Activated T-cell treated with anti-CD3 and anti-CD28 coated beads for 48 hours (primary cell): Measurements from ENCODE around the gene AKR1C2.
"Not testable (repeated sequence)": the region's sequence is repeated elsewhere in the genome, so short reads cannot be mapped to it uniquely, and the experiment has no call there.

Experiments used
- DNase-seq: peaks from one replicate; pipeline ENCODE4 v3.0.0-alpha.2; 2020; ENCODE audit warnings: low read depth

AKR1C2 gene

GRCh38 chr10:4988000-4988641 is 15.5 kb downstream of the AKR1C2 start:
- not testable (repeated sequence) for DNase-seq

- no peak for DNase-seq
Measured at GRCh38 chr10:4984971-4985594, 18.6 kb downstream of the AKR1C2 start.

DNA sequence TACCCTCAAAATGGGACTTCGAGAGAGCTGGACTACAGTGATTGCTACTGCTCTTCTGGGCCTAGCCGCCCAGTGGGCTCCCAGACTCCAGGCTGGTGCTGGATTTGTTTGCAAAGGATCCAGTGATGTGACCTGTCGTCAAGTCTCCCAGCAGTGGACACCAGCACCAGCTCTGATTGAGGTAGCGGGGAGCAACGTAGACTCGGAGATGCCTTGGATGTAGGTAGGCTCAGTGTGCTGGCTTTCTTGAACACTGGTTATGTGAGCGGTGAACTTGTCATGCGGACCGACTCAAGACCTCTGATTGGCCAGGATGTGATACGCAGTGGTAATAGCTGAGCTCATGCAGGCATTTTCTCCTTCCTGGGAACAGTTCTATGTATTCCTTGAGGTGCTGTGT is 19.4 kb downstream of the AKR1C2 start:
- no peak for DNase-seq

DNA sequence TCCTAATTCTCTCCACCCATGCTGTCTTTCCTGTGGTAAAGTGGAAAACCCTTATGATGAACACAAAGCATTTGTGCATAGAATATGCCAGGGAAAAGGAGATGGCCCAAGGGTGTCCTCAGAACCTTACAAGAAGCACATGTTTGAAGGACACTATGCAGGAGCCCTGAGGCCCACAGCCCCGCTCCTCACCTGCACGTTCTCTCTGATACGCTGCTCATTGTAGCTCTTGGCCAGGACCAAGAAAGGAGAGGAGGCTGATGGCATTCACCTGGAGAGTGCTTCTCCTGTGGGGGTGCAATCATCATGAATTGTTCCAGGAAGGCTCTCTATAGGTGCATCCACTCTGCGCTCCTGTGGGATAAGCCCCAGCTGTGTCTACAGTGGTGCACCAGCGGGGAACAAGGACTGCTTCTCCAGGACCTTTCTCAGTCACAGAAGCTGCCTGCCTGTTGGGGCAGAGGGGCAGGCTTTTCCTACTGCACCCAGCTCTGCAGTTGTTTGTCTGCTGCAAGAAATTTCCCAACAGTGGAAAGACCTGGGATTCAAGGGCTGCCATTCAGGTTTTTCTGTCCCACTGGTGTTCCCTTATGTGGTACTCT is 19.9 kb downstream of the AKR1C2 start:
- no peak for DNase-seq

GRCh38 chr10:4982764-4983226 is 20.9 kb downstream of the AKR1C2 start:
- no peak for DNase-seq

GRCh38 chr10:4981722-4982471 is 21.8 kb downstream of the AKR1C2 start:
- DNase-seq = no peak

GRCh38 chr10:4980793-4981192 is 22.9 kb downstream of the AKR1C2 start:
- DNase-seq = no peak

DNA sequence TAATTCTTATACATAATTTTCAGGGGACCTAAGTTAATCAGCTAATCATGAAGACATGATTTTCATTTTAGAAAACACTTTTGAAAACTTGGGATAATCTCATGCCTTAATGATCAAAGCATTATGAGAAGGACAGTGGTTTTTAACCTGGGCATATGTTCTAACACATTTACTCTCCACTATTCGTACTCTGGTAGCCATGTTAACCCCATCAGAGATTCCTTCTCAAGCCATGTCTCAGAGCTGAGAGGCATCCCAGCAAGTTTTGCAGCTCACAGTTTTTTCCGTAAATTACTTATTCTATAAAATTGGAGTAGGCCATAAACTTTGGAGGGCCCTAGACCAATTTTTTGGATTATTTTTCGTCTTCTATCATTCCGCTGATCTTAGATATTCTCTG is 24.8 kb downstream of the AKR1C2 start:
- DNase-seq = no peak

GRCh38 chr10:4977025-4977424 is 26.6 kb downstream of the AKR1C2 start:
- DNase-seq = no peak

DNA sequence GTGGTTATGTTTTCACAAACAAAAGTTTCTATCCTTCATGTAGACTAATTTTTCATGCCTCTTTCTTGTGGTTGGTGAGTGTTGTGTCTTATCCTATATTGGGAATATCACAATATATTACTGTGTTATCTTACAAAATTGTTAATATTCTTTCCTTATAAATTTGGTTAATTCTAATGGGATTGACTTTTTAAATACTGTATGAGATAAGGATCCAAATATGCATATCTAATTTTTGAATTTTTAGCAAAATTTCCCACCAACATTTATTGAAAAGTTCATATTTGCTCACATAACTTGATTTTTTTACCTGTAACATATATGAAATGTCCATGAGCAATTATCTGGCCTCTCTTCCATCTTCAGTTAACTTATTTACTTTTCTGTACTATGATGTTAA is 29.3 kb downstream of the AKR1C2 start:
- DNase-seq = not testable (repeated sequence)

DNA sequence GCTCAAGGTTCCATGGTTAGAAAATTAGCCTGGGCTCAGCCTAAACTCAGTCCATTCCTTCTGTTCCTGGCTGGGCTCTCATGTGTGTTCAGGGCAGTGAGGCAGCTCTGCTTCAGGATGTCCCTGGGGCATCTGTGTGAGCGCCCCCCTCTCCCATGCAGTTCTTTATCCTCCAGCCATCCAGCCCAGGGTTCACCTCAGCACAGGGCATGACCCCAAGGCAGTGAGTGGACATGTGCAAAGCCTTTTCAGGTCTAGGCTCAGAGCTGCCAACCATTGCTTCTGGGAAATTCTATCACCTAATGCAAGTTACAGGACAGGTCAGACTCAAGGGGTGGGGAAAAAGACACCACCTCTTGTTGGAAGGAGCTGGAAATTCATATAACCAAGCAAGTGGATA is 30.4 kb downstream of the AKR1C2 start:
- not testable (repeated sequence) for DNase-seq

- not testable (repeated sequence) for DNase-seq
Measured at GRCh38 chr10:4972369-4973142, 31.1 kb downstream of the AKR1C2 start.

GRCh38 chr10:4970362-4970761 is 33.3 kb downstream of the AKR1C2 start:
- DNase-seq = not testable (repeated sequence)

GRCh38 chr10:4969289-4969688 is 34.4 kb downstream of the AKR1C2 start:
- DNase-seq = not testable (repeated sequence)

DNA sequence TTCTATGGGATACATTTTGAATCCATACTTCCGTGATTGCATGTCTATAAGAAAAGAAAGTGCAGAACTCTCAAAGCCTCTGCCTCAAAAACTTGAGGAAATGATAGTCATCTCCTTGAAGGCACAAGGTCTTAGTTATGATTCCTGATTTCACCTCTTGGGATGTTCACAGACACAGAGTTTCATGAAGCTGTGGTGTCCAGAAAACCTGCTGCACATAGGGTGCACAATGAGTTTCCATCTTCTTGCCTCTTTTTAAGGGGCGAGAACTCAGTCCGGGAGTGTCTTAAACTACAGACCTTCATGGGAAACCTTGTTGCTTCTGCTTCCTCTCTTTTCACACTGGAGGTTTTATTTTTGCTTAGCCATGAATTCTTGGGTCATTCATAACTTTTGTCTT is 36.5 kb downstream of the AKR1C2 start:
- not testable (repeated sequence) for DNase-seq

DNA sequence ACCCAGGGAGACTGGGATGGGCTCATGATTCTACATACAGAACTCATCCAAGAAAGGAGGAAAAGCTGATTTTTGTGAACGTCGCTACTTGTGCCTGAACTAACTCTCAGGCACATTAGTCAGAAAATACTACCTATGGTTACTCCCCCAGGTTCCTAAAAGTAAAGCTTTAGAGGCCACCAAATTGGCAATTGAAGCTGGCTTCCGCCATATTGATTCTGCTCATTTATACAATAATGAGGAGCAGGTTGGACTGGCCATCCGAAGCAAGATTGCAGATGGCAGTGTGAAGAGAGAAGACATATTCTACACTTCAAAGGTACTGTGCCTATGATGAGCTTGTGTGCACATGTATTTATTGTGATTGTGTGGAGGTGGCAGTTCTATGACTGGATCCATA is 37.9 kb downstream of the AKR1C2 start:
- not testable (repeated sequence) for DNase-seq

- not testable (repeated sequence) for DNase-seq
Measured at GRCh38 chr10:4963815-4964154, 39.9 kb downstream of the AKR1C2 start.

DNA sequence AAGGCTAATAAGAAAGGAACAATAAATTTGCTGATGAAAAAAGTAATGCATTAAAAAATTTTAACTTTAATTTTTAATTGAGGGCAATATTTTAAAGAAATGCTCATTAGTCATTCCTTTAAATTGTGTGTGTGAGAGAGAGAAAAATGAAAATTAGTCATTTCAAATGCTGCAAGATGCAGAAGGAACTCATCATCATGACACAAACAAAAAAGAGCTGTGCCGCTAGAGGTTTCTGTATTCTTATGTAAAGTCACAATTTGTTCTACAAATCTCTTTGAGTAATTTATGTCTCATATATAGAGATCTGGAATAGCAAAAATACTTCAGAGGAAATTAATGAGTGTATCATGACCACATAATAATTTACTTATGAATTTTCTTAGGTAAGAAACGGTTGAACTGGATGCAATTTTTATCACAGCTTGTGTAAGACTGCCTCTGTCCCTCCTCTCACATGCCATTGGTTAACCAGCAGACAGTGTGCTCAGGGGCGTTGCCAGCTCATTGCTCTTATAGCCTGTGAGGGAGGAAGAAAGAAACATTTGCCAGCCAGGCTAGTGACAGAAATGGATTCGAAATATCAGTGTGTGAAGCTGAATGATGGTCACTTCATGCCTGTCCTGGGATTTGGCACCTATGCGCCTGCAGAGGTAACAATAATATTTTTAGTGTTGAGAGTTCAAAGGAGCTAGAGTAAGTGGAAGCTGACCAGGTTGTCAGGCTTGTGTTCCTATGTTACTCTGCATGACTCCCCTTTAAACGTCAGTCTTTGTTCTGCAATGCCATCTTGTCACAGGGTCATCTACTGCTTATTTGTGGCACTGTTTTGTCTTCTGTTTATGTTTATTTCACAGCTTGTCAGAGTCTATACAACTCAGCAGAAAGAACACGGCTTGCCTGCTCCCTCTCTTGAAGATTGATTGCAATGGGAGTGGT is 40.5 kb downstream of the AKR1C2 start, which contains the start of gene AKR1C1:
Gene AKR1C1, plus strand, starts transcription at position 540 of the 939 bp plus-strand sequence. Its CDS starts 30 bp downstream, at position 570.
- DNase-seq = not testable (repeated sequence)

- not testable (repeated sequence) for DNase-seq
Measured at GRCh38 chr10:4962308-4962707, 41.3 kb downstream of the AKR1C2 start.

- not testable (repeated sequence) for DNase-seq
Measured at GRCh38 chr10:4961558-4961957, 42.1 kb downstream of the AKR1C2 start.
